GM18505 (cell line): Measurements from ENCODE around the gene WDR70.
"Not testable (repeated sequence)": the region's sequence is repeated elsewhere in the genome, so short reads cannot be mapped to it uniquely, and the experiment has no call there.

Source experiments
- ATAC-seq: cut with Tn5 transposase; IDR thresholded peaks from one replicate; pipeline ENCODE4 v1.9.1; 2021; ENCODE audit not compliant: unreplicated experiment
- POLR2A ChIP-seq: IDR thresholded peaks from 4 replicates; pipeline ENCODE4 v1.6.1; 2011; ENCODE audit warnings: borderline replicate concordance; ENCODE audit not compliant: insufficient read depth, insufficient read length; ENCODE audit errors: extremely low read depth

Gene WDR70

GRCh38 chr5:37379100-37379628, at the start of gene WDR70:
Gene WDR70, plus strand, starts transcription at chr5:37379318. Its CDS starts 50 bp downstream, at chr5:37379368.
- TF ChIP-seq POLR2A: peak; percentile 79

GRCh38 chr5:37334754-37335153, 44.4 kb upstream of the WDR70 start:
- ATAC-seq: not testable (repeated sequence)

More at GRCh38 chr5:37379100-37379628, at the start of gene WDR70:
- peak; percentile 99 for ATAC-seq

DNA sequence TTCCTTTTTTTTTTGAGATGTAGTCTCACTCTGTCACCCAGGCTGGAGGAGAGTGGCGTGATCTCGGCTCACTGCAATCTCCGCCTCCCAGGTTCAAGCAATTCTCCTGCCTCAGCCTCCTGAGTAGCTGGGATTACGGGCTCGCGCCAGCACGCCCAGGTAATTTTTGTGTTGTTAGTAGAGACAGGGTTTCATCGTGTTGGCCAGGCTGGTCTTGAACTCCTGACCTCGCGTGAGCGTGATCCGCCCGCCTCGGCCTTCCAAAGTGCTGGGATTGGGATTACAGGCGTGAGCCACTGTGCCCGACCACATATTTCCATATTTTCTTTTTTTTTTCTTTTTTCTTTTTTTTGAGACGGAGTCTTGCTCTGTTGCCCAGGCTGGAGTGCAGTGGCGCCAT, 36.4 kb upstream of the WDR70 start:
- not testable (repeated sequence) for ATAC-seq

DNA sequence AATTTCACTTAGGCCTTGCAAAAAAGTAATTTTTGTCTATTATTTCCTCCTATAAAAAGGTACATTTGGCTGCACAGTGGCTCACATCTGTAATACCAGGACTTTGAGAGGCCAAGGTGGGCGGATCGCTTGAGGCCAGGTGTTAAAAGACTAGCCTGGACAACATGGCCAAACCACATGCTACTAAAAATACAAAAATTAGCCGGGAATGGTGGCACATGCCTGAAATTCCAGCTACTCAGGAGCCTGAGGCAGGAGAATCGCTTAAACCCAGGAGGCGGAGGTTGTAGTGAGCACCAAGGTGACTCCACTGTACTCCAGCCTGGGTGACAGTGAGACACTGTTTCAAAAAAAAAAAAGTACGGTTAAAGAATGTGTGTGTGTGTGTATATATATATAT, 24.0 kb upstream of the WDR70 start:
- no peak for ATAC-seq
- TF ChIP-seq POLR2A: no peak

GRCh38 chr5:37370550-37370863, 8.6 kb upstream of the WDR70 start:
- TF ChIP-seq POLR2A: no peak

DNA sequence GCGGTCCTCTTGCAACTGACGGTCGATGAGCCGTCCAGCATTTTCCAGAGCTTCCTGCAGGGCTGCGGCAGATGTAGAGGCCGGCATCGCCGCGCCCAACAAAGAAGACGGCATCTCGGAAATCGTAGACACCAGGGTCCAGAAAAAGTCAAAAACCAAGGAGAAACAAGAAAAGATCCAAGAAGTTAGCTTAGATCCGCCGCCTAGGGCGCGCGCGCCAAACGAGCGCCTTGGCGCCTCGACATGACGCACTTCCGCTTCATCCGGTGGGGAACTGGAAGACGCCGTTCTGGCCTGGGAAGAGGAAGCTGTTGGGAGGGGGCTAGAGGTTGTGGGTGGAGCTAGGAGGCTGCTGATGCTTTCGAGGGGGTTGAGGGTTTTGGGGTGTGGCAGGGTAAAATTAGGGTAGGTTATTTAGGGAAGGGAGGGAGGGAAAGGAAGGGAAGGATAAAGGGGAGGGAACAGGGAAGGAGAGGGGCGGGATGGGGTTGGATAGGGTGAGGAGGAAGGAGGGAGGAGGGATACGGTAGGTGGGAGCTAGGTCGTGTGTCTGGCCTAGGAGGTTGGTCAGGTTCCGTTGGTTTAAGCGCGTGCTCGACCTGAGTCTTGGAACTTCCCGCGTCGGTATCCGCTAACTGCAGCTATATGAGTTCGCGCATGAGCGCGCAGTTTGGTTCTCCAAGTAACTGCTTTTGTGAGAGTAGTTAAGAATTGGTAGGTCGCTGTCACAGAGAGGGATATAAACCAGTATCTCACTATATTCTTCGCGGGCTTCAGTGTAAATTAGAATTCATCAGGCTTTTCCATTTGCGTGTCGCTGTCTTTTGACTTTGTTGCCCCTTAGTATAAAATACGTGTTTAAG, 8.0 kb upstream of the WDR70 start, which contains the start of gene NUP155:
TSS of gene NUP155 (minus strand) at position 243 of the 863 bp plus-strand sequence. CDS start at position 114, 129 bp downstream.
- ATAC-seq: peak; percentile 96
- peak; percentile 79 for TF ChIP-seq POLR2A

More at GRCh38 chr5:37370550-37370863, 8.6 kb upstream of the WDR70 start:
- ATAC-seq: no peak

GRCh38 chr5:37375091-37375490, 4.0 kb upstream of the WDR70 start:
- no peak for TF ChIP-seq POLR2A
- ATAC-seq: no peak

- not testable (repeated sequence) for ATAC-seq
Observed at GRCh38 chr5:37378066-37378465, 1.1 kb upstream of the WDR70 start.

DNA sequence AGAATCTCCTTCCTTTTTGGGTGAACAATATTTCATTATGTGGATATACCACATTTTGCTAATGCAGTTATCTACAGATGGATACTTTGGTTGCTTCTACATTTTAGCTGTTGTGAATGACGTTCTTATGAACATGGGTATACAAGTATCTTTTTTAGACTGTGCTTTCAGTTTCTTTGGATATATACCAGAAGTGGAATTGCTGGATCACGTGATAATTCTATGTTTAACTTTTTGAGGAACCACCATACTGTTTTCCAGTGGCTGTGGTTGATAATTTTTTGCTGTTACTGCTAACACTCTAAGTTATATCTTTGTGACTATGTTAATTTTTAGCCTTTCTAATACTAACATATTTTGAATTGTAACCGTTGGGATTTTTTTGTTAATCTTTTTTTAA, 12.5 kb downstream of the WDR70 start:
- ATAC-seq: no peak
- no peak for TF ChIP-seq POLR2A

DNA sequence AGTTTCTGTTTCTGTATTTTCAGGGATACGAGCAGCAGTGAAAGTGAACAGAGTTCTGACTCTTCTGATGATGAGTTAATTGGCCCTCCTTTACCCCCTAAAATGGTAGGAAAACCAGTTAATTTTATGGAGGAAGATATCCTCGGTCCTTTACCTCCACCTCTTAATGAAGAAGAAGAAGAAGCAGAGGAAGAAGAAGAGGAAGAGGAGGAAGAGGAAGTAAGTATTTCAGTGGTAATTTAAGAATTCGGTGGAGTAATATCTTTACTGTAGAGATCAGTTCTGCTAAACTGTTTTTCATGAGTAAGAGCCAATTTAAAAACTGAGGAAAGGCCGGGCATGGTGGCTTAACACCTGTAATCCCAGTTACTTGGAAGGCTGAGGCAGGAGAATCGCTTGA, 17.2 kb downstream of the WDR70 start:
- no peak for TF ChIP-seq POLR2A
- no peak for ATAC-seq

DNA sequence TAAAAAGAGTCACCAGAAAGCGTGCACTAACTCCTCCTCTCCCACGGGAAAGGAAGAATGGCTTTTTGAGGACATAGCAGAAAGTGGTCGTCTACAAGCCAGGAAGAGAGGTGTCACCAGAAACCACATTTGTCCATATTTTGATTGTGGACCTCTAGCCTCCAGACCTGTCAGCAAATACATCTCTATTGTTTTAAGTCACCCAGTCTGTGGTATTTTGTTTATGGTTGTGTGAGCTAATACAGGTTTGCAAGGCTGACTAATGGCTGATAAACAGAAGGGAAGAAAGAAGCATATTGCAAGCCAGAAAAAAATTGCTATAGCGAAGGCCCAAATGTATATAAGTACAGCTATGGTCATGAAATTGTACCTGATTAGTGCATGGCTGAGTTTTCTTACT, 21.4 kb downstream of the WDR70 start:
- TF ChIP-seq POLR2A: no peak
- no peak for ATAC-seq

GRCh38 chr5:37412515-37412914, 33.4 kb downstream of the WDR70 start:
- TF ChIP-seq POLR2A: no peak
- no peak for ATAC-seq

DNA sequence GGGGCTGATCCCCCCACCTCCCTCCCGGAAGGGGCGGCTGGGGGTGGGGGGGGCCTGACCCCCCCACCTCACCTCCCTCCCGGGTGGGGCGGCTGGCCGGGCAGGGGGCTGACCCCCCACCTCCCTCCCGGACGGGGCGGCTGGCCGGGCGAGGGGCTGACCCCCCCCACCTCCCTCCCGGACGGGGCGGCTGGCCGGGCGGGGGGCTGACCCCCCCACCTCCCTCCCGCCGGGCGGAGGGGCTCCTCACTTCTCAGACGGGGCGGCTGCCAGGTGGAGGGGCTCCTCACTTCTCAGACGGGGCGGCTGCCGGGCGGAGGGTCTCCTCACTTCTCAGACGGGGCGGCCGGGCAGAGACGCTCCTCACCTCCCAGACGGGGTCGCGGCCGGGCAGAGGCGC, 36.3 kb downstream of the WDR70 start:
- not testable (repeated sequence) for ATAC-seq

- ATAC-seq: no peak
- TF ChIP-seq POLR2A: no peak
Observed at GRCh38 chr5:37417347-37417746, 38.2 kb downstream of the WDR70 start.

GRCh38 chr5:37424441-37424840, 45.3 kb downstream of the WDR70 start:
- ATAC-seq: no peak

GRCh38 chr5:37428044-37428443, 48.9 kb downstream of the WDR70 start:
- no peak for TF ChIP-seq POLR2A
- ATAC-seq: no peak

More at GRCh38 chr5:37424441-37424840, 45.3 kb downstream of the WDR70 start:
- TF ChIP-seq POLR2A: no peak
